Measurements from ENCODE around the gene NR3C1. TPM values are rescaled to one million over a fixed set of nuclear protein-coding genes. Genes with fewer than 3 reads are reported as not detected.

NR3C1 gene
- total RNA-seq, 1 donor from 2014 or later: 2.3 TPM

DNA sequence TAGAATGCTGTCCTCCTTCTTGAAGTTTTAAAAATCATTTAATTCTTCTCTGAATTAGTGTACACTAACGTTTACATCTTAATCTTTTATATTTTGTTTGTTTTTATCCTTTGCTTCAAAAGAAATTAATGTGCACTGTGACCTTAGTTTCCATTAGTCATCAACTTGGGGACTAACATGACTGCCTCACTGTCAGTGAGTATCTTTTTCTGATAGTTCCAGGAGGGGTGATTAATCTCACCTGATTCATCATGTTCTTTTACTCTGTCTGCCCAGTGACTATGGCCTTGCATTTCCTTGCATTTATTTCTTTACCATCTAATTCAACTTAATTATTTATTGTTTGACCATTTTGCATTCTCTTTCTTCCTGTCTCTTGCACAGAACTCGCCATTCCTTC, 33.4 kb upstream of the NR3C1 start:
- peaks cover 3% of the 10 kb centered on the region for H3K4me1 Mint-ChIP-seq (ENCODE audit: low read depth, unreplicated experiment)
- H3K9me3 Mint-ChIP-seq (ENCODE audit: unreplicated experiment): no peaks in the 10 kb centered on the region
- TF ChIP-seq, protein P1, sequence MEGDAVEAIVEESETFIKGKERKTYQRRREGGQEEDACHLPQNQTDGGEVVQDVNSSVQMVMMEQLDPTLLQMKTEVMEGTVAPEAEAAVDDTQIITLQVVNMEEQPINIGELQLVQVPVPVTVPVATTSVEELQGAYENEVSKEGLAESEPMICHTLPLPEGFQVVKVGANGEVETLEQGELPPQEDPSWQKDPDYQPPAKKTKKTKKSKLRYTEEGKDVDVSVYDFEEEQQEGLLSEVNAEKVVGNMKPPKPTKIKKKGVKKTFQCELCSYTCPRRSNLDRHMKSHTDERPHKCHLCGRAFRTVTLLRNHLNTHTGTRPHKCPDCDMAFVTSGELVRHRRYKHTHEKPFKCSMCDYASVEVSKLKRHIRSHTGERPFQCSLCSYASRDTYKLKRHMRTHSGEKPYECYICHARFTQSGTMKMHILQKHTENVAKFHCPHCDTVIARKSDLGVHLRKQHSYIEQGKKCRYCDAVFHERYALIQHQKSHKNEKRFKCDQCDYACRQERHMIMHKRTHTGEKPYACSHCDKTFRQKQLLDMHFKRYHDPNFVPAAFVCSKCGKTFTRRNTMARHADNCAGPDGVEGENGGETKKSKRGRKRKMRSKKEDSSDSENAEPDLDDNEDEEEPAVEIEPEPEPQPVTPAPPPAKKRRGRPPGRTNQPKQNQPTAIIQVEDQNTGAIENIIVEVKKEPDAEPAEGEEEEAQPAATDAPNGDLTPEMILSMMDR (IDR thresholded peaks at IDR 0.05; ENCODE audit: partially characterized antibody, unreplicated experiment): no peak
- H3K27me3 Mint-ChIP-seq (ENCODE audit: unreplicated experiment): no peaks in the 10 kb centered on the region
- DNase-seq: no peak
- H3K36me3 Mint-ChIP-seq (ENCODE audit: unreplicated experiment): no peaks in the 10 kb centered on the region
- H3K4me3 Mint-ChIP-seq (ENCODE audit: unreplicated experiment): no peak overlapping the region
- no peak overlapping the region for H3K27ac Mint-ChIP-seq (ENCODE audit: unreplicated experiment)

DNA sequence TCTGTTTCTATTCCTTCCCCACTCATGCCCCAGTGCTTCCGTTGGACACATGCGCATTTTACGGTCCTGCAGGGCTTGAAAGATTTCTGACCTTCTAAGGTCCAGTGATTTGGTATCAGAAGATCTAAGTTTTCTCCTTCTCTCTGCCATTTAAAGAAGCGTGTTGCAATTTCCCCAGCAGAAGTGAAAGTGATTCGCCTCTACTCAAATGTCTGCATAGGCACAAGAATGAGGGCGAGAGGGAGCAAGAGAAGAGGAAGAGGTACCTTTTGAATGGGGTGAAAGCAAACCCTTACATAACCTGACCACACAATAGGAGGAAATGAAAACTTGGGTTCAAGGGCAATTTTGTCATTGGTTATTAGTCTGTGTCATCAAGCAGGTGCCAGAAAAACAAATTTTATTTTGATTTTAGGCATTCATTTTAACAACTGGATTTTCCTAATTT, 31.7 kb upstream of the NR3C1 start:
- Mint-ChIP-seq H3K27ac (ENCODE audit: unreplicated experiment) (no peak overlapping the region), H3K27me3 (ENCODE audit: unreplicated experiment) (no peaks in the 10 kb centered on the region), H3K36me3 (ENCODE audit: unreplicated experiment) (no peaks in the 10 kb centered on the region), H3K9me3 (ENCODE audit: unreplicated experiment) (no peaks in the 10 kb centered on the region), H3K4me1 (ENCODE audit: low read depth, unreplicated experiment) (peaks cover 3% of the 10 kb centered on the region), H3K4me3 (ENCODE audit: unreplicated experiment) (no peak overlapping the region)
- TF ChIP-seq, protein P1 (IDR thresholded peaks at IDR 0.05; ENCODE audit: partially characterized antibody, unreplicated experiment): no peak
- DNase-seq: no peak

DNA sequence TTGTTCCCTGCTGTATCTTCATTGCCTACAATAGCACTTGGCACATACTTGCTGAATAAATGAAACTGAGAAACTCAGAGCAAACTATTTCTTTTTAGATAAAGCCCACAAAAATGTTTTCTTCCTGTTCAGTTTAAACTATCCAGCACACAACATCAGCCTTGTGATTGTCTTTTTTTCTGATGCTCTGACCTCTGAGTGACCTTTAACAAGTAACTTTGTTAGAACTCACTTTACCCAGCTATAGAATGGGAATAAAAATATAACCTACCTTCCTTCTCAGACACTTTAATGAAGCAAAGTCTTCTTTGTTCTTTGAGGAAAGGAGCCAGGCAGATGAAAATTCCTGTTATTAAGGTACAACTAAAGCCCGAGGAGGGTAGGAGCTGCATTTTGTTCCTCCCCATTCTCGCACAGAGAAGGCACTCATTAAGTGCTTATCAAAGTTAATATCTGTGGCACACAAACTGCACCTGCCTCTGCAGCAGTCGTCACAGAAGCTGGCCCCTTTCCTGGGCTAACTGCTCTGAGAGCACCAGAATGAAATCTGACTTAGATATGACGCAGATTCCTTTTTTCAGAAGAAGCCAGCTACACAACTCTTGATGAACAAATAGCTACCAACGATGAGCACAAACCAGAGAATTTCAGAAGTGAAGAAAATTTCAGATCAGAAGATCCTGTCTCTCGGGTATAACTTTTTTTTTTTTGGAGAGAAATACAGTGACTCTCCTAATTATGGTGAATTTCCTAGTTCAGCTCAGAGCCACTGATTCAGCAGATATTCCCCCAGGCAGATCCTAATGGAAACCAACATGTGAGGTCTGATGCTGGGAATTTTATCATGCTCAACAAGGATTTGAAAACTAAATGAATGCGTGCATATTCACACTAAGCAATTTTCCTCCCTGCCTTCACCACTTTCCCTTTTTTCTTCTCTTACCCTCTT, 31.0 kb upstream of the NR3C1 start:
- Mint-ChIP-seq H3K9me3 (ENCODE audit: unreplicated experiment) (no peaks in the 10 kb centered on the region), H3K4me3 (ENCODE audit: unreplicated experiment) (no peak overlapping the region), H3K27me3 (ENCODE audit: unreplicated experiment) (no peaks in the 10 kb centered on the region), H3K36me3 (ENCODE audit: unreplicated experiment) (no peaks in the 10 kb centered on the region), H3K4me1 (ENCODE audit: low read depth, unreplicated experiment) (peaks cover 3% of the 10 kb centered on the region), H3K27ac (ENCODE audit: unreplicated experiment) (no peak overlapping the region)
- TF ChIP-seq, protein P1 (IDR thresholded peaks at IDR 0.05; ENCODE audit: partially characterized antibody, unreplicated experiment): no peak
- DNase-seq: no peak

DNA sequence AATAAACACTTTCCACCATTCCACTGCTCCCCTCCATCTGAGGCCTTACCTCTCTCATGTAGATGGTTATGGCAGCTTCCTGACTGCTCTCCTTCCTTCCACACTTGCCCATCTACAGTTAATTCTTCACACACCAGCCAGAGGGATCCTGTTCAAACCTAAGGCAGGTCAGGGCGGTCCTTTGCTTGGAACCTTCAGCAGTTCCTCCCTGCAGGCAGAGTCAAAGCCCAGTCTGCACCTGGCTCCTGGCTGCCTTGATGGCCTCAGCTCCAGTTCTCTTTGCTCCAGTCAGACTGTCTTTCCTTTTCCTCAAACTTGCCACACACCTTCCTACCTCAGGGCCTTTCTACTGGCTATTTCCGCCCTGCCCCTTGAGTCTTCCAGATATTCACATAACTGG, 30.2 kb upstream of the NR3C1 start:
- DNase-seq: no peak
- no peaks in the 10 kb centered on the region for H3K9me3 Mint-ChIP-seq (ENCODE audit: unreplicated experiment)
- H3K4me3 Mint-ChIP-seq (ENCODE audit: unreplicated experiment): no peak overlapping the region
- no peak overlapping the region for H3K27ac Mint-ChIP-seq (ENCODE audit: unreplicated experiment)
- TF ChIP-seq, protein P1 (IDR thresholded peaks at IDR 0.05; ENCODE audit: partially characterized antibody, unreplicated experiment): no peak
- H3K36me3 Mint-ChIP-seq (ENCODE audit: unreplicated experiment): no peaks in the 10 kb centered on the region
- no peaks in the 10 kb centered on the region for H3K27me3 Mint-ChIP-seq (ENCODE audit: unreplicated experiment)
- peaks cover 3% of the 10 kb centered on the region for H3K4me1 Mint-ChIP-seq (ENCODE audit: low read depth, unreplicated experiment)

DNA sequence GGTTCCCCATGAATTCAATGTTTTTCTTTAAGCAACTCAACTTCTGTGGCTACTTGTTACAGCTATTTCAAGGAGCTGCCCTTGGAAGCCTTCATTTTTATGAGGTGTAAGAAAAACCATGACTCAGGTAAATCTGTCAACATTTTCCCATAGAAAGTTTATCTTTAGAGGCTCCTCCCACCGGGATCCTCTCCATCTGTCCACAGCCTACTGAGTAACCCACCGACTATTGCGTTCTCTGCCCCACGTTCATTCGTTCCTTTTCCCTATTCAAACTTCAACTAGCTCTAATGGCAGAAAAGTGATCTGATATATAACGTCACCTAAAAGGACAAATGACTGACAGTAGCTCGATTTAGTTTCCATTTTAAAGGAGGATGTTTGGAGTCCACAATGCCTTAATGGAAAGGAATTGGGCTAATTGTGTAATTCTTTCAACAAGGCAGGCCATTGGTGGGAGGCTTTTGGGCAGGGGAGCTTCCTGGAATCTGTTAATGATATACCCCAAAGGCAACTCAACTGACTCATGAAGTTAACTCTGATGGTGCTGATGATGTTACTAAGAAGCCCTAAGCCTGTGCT, 29.3 kb upstream of the NR3C1 start:
- Mint-ChIP-seq H3K4me1 (ENCODE audit: low read depth, unreplicated experiment) (peaks cover 3% of the 10 kb centered on the region), H3K27me3 (ENCODE audit: unreplicated experiment) (no peaks in the 10 kb centered on the region), H3K27ac (ENCODE audit: unreplicated experiment) (no peak overlapping the region), H3K9me3 (ENCODE audit: unreplicated experiment) (peaks cover 2% of the 10 kb centered on the region), H3K36me3 (ENCODE audit: unreplicated experiment) (no peaks in the 10 kb centered on the region), H3K4me3 (ENCODE audit: unreplicated experiment) (no peak overlapping the region)
- TF ChIP-seq, protein P1 (IDR thresholded peaks at IDR 0.05; ENCODE audit: partially characterized antibody, unreplicated experiment): no peak
- no peak for DNase-seq

Data from glutamatergic neuron (in vitro differentiated cells).